SU-DHL-6 (cell line): ENCODE results near the gene PMEPA1.

Experiments
- H2AFZ ChIP-seq: fragments of 200-600 bp; sonication (generic); 2 replicates; pipeline ENCODE4 v1.6.1; 2014; ENCODE audit warnings: low read depth, mild to moderate bottlenecking, moderate library complexity, mixed read lengths, antibody characterized with exemption, low read length; ENCODE audit not compliant: severe bottlenecking
- H3F3A ChIP-seq: fragments of 200-600 bp; shearing (Covaris generic); 2 replicates; pipeline ENCODE4 v1.6.0; 2016; ENCODE audit warnings: antibody characterized with exemption, mild to moderate bottlenecking; ENCODE audit not compliant: insufficient read depth
- H3K27ac ChIP-seq: fragments of 200-600 bp; sonication (generic); 2 replicates; pipeline ENCODE4 v1.5.1; 2016; ENCODE audit warnings: low read depth, mild to moderate bottlenecking, low read length, moderate library complexity, mixed read lengths
- H3K27me3 ChIP-seq: fragments of 200-600 bp; sonication (generic), shearing (Covaris generic); 2 replicates; pipeline ENCODE4 v1.6.0; 2014; ENCODE audit warnings: mild to moderate bottlenecking, low read length
- H3K36me3 ChIP-seq: fragments of 200-600 bp; sonication (generic); 2 replicates; pipeline ENCODE4 v1.6.1; 2014; ENCODE audit warnings: mild to moderate bottlenecking, low read length, mixed read lengths
- H3K4me2 ChIP-seq: fragments of 300-600, 200-600 bp; shearing (Covaris generic), sonication (generic); 2 replicates; pipeline ENCODE4 v1.6.0; 2014; ENCODE audit warnings: low read length, low read depth, mild to moderate bottlenecking; ENCODE audit not compliant: poor library complexity, severe bottlenecking
- H3K4me3 ChIP-seq: fragments of 200-600 bp; sonication (generic); 2 replicates; pipeline ENCODE4 v1.5.1; 2014; ENCODE audit warnings: antibody characterized with exemption, low read length, mild to moderate bottlenecking, mixed read lengths; ENCODE audit not compliant: insufficient read depth, poor library complexity, severe bottlenecking
- H3K79me2 ChIP-seq: fragments of 200-600 bp; sonication (generic); 2 replicates; pipeline ENCODE4 v1.6.1; 2014; ENCODE audit warnings: mild to moderate bottlenecking, low read length, moderate library complexity; ENCODE audit not compliant: insufficient read depth
- H3K9ac ChIP-seq: fragments of 200-600 bp; sonication (generic); 2 replicates; pipeline ENCODE4 v1.7.0; 2014; ENCODE audit warnings: mild to moderate bottlenecking, low read length
- H3K9me2 ChIP-seq: fragments of 200-600 bp; sonication (generic); replicated peaks from 2 replicates; pipeline ENCODE4 v1.6.1; 2014; ENCODE audit warnings: low read length; ENCODE audit not compliant: insufficient read depth
- H3K9me3 ChIP-seq: fragments of 200-600 bp; sonication (generic); 2 replicates; pipeline ENCODE4 v1.6.1; 2014; ENCODE audit warnings: low read length, mixed read lengths; ENCODE audit not compliant: insufficient read depth
- H4K20me1 ChIP-seq: fragments of 200-600 bp; sonication (generic); 2 replicates; pipeline ENCODE4 v1.6.1; 2014; ENCODE audit warnings: low read depth, mild to moderate bottlenecking, antibody characterized with exemption, low read length, moderate library complexity, mixed read lengths
- EZH2phosphoT487 ChIP-seq: fragments of 200-600 bp; sonication (generic), shearing (Covaris generic); conservative IDR thresholded peaks from 2 replicates; pipeline ENCODE4 v1.6.1; 2018; ENCODE audit warnings: mild to moderate bottlenecking, antibody characterized with exemption, low read length, moderate library complexity, mixed read lengths
- TF ChIP-seq, protein P1 (sequence below): fragments of 200-600 bp; sonication (generic); IDR thresholded peaks from one replicate; pipeline ENCODE4 v1.5.1; 2017; ENCODE audit warnings: antibody characterized with exemption, mild to moderate bottlenecking, low read length, moderate library complexity; ENCODE audit not compliant: insufficient read depth, poor library complexity, severe bottlenecking

PMEPA1 gene

DNA sequence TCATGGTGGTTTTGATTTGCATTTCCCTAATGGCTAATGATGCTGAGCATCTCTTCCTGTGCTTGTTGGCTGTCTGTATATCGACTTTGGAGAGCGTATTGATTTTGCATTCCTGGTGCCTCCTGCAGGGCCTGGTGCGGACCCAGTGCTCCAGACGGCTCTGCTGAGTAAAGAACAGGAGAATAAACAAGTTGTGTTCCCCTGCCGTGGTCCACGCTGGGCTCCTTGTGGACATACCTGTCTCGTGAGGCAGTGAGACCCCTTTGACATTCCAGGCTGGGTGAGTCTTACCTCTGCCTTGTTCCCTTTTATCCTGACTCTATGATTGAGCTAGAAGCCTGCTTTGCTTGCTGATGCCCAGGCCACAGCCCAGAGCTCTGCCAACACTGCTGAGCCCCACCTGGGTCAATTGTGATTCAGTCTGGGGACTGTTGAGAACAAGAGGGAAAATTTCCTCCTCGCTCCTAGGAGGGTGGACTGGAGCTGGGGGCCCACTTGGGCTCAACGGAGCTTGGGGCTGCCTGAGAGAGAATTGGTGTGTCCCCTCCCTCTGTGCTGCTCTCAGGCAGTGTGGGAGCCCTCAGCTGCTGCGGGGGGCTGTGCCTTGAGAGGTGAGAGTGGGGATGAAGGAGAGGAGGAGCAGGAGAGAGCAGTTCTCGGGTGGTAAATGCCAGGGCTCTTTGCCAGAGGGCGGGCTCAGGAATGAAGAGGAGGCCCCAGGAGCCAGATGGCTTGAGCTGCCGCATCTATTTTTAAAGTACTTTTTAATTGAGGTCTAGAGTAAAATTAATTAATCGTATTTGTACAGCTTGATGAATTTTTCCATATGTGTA, 43.7 kb upstream of the PMEPA1 start:
- H3F3A ChIP-seq, result no peaks in the 10 kb centered on the region
- H3K9me2 ChIP-seq, result no peaks in the 10 kb centered on the region
- TF ChIP-seq EZH2phosphoT487, result no peak
- TF ChIP-seq, protein P1, sequence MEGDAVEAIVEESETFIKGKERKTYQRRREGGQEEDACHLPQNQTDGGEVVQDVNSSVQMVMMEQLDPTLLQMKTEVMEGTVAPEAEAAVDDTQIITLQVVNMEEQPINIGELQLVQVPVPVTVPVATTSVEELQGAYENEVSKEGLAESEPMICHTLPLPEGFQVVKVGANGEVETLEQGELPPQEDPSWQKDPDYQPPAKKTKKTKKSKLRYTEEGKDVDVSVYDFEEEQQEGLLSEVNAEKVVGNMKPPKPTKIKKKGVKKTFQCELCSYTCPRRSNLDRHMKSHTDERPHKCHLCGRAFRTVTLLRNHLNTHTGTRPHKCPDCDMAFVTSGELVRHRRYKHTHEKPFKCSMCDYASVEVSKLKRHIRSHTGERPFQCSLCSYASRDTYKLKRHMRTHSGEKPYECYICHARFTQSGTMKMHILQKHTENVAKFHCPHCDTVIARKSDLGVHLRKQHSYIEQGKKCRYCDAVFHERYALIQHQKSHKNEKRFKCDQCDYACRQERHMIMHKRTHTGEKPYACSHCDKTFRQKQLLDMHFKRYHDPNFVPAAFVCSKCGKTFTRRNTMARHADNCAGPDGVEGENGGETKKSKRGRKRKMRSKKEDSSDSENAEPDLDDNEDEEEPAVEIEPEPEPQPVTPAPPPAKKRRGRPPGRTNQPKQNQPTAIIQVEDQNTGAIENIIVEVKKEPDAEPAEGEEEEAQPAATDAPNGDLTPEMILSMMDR, result no peak
- H3K4me2 ChIP-seq, result no peak overlapping the region
- H3K4me3 ChIP-seq, result no peak overlapping the region
- H3K27me3 ChIP-seq, result no peaks in the 10 kb centered on the region
- H3K9ac ChIP-seq, result no peak overlapping the region
- no peak overlapping the region for H2AFZ ChIP-seq
- no peaks in the 10 kb centered on the region for H3K9me3 ChIP-seq
- no peak overlapping the region for H3K27ac ChIP-seq
- no peaks in the 10 kb centered on the region for H4K20me1 ChIP-seq
- no peaks in the 10 kb centered on the region for H3K36me3 ChIP-seq
- H3K79me2 ChIP-seq, result no peaks in the 10 kb centered on the region

- Histone ChIP-seq H2AFZ (no peak overlapping the region), H3K9ac (no peak overlapping the region), H3K9me2 (no peaks in the 10 kb centered on the region), H3K36me3 (no peaks in the 10 kb centered on the region), H3K9me3 (no peaks in the 10 kb centered on the region), H3K79me2 (no peaks in the 10 kb centered on the region), H4K20me1 (no peaks in the 10 kb centered on the region), H3K27me3 (no peaks in the 10 kb centered on the region), H3K27ac (no peak overlapping the region), H3K4me3 (no peak overlapping the region), H3F3A (no peaks in the 10 kb centered on the region), H3K4me2 (no peak overlapping the region)
- TF ChIP-seq, protein P1, result no peak
Measured at GRCh38 chr20:57751411-57751810, 41.6 kb upstream of the PMEPA1 start.

DNA sequence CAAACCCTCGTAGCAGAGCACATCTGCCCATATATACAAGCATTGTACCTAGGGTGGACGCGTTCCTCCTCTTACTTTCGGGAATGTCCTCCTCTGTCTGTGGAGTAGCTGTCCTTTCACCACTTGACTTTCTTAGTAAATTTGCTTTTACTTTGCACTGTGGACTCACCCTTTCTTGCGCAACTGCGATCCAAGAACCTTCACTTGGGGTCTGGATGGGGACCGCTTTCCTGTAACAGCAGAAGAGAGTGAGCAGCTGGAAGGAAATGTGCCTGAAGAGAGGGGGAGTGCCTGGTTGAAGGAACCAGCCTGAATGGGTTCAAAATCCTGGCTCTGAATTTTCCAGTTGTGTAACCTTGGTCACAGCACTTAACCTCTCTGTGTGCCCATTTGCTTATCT, 40.1 kb upstream of the PMEPA1 start:
- H3K36me3 ChIP-seq, result no peaks in the 10 kb centered on the region
- no peaks in the 10 kb centered on the region for H3K9me3 ChIP-seq
- no peak overlapping the region for H3K4me2 ChIP-seq
- TF ChIP-seq, protein P1, result no peak
- TF ChIP-seq EZH2phosphoT487, result no peak
- H4K20me1 ChIP-seq, result no peaks in the 10 kb centered on the region
- H3K27me3 ChIP-seq, result no peaks in the 10 kb centered on the region
- no peaks in the 10 kb centered on the region for H3F3A ChIP-seq
- no peaks in the 10 kb centered on the region for H3K79me2 ChIP-seq
- H3K9me2 ChIP-seq, result no peaks in the 10 kb centered on the region
- no peak overlapping the region for H3K4me3 ChIP-seq
- H2AFZ ChIP-seq, result no peak overlapping the region
- no peak overlapping the region for H3K27ac ChIP-seq
- no peak overlapping the region for H3K9ac ChIP-seq
